Measurements from ENCODE around the gene APBA2. TPM values are rescaled to one million over a fixed set of nuclear protein-coding genes. Genes with fewer than 3 reads are reported as not detected.

Gene APBA2
- polyA plus RNA-seq, 2 of the 4 experiments (the other 2 are of a cell fraction): 11.4 to 12.6 TPM

DNA sequence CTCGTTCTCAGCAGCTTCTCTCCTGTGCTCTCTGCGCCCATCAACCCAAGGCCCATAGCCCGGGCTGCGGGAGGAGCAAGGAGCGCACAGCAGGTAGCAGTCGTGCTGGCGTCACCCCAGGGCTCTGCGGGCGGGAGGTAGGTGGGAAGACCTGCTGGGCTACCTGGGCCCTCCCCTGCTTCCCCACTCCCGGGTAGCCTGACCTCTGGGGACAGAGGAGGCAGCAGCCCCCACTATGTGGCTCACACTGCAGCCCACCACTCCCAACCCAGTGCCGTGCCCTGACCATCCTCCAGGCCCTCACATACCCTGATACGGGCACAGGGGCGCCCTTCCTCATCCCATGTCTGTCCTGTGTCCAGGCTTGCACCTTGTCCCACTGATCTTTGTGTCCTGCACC lies 212.9 kb downstream of the APBA2 start:
- CTCF ChIA-PET: no interaction called here
- H3K4me1 ChIP-seq: no peaks in the 10 kb centered on the region
- FAIRE-seq (no peak), DNase-seq (ENCODE audit: low read depth in 1 of 2, low spot score in 1 of 2) (no peak), ATAC-seq (no peak)
- no peak overlapping the region for H3K27ac ChIP-seq
- H3K9me3 ChIP-seq: no peaks in the 10 kb centered on the region
- POLR2A ChIA-PET: no interaction called here
- TF ChIP-seq ZNF302 (CRISPR knock-in tag; IDR thresholded peaks at IDR 0.05) (no peak), CTCF (IDR thresholded peaks at IDR 0.05) (no peak), RAD21 (conservative IDR thresholded peaks at IDR 0.05 in 1 of 2, IDR thresholded peaks at IDR 0.05 in 1 of 2) (no peak), KDM5A (IDR thresholded peaks at IDR 0.05) (no peak), HDAC2 (IDR thresholded peaks at IDR 0.05) (no peak), POLR2A (IDR thresholded peaks at IDR 0.05; ENCODE audit: low read length) (no peak), RARB (CRISPR knock-in tag; IDR thresholded peaks at IDR 0.05) (no peak)
- TF ChIP-seq, protein P1, sequence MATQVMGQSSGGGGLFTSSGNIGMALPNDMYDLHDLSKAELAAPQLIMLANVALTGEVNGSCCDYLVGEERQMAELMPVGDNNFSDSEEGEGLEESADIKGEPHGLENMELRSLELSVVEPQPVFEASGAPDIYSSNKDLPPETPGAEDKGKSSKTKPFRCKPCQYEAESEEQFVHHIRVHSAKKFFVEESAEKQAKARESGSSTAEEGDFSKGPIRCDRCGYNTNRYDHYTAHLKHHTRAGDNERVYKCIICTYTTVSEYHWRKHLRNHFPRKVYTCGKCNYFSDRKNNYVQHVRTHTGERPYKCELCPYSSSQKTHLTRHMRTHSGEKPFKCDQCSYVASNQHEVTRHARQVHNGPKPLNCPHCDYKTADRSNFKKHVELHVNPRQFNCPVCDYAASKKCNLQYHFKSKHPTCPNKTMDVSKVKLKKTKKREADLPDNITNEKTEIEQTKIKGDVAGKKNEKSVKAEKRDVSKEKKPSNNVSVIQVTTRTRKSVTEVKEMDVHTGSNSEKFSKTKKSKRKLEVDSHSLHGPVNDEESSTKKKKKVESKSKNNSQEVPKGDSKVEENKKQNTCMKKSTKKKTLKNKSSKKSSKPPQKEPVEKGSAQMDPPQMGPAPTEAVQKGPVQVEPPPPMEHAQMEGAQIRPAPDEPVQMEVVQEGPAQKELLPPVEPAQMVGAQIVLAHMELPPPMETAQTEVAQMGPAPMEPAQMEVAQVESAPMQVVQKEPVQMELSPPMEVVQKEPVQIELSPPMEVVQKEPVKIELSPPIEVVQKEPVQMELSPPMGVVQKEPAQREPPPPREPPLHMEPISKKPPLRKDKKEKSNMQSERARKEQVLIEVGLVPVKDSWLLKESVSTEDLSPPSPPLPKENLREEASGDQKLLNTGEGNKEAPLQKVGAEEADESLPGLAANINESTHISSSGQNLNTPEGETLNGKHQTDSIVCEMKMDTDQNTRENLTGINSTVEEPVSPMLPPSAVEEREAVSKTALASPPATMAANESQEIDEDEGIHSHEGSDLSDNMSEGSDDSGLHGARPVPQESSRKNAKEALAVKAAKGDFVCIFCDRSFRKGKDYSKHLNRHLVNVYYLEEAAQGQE (IDR thresholded peaks at IDR 0.05): no peak
- H3K4me2 ChIP-seq: no peak overlapping the region
- 78% methylated on average over 12 of the region's 13 CpGs for WGBS (ENCODE audit: missing lambda C conversion rate)
- H3K4me3 ChIP-seq: no peak overlapping the region

DNA sequence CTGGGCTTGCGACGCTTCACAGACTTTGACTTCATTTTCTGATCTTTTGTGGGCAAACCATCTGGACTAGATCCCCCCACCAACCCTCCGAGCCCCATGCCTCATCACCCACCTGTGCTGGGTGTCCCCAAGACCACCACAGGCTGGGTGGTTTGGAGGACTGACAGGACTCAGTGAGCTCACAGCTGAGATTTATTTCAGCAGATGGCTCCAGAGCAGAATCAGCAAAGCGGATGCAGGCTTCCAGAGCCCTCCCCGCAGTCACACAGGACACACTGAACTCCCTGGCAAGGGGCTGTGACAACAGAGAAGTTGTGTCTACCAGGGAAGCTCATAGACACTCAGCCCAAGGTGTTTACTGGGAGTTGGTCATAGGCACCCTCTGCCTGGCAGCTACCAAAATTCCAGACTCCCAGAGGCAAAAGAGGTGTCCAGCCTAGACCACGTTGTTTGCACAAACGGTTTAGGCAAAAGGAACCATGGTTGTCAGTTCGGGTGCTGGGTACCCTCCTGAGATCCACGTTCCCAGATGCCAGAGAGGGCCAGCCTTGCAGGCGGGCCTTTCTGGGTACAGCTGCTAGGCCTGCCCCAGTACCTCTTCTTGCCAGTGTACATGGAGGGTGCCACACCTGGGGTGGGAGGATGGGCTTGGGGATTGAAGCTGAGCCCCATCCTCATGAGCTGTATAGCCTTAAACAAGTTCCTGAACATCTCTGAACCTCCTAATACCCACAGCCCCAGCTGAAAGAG lies 213.5 kb downstream of the APBA2 start:
- H3K27ac ChIP-seq: no peak overlapping the region
- WGBS (ENCODE audit: missing lambda C conversion rate): 80% methylated on average over 8 of the region's 10 CpGs
- no peak for TF ChIP-seq HEYL (CRISPR knock-in tag; IDR thresholded peaks at IDR 0.05)
- CTCF ChIA-PET: interaction anchor here (0.6 to 2.0 kb wide), 8 partner anchors 9 to 976 kb away, joined by 3 to 11 read pairs (median 3); no protein-coding TSS in a partner anchor
- POLR2A ChIA-PET: no interaction called here
- no peak for ATAC-seq
- FAIRE-seq: no peak
- no peak overlapping the region for H3K4me2 ChIP-seq
- H3K4me1 ChIP-seq: no peaks in the 10 kb centered on the region
- H3K4me3 ChIP-seq: no peak overlapping the region
- no peak for DNase-seq (ENCODE audit: low read depth in 1 of 2, low spot score in 1 of 2)
- no peaks in the 10 kb centered on the region for H3K9me3 ChIP-seq

DNA sequence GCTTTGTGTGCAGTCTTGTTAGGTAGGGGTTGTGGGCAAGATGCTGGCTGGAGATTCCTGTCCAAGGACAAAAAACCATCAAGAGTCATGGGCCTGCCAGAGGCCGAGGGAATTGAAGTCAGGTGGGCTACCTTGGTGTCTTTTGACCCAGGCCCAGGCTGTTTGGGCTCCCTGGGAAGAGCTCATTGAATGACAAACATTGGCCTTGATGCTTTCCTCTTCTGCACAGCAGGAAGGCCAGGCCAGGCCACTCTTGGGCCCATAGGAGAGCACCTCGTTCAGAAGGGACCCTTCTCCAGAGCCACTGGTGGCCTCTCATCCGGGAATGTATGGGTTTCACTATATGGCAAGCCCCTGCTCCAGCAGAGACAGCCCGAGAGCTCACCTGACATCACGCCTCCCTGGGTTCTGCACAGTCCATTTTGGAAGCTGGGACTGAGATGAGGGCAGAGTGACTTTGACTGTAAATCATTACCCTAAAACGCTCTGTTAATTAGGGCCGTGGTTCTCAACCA lies 214.8 kb downstream of the APBA2 start:
- FAIRE-seq: no peak
- 62% methylated on average over 7 of the region's 7 CpGs for WGBS (ENCODE audit: missing lambda C conversion rate)
- Histone ChIP-seq H3K4me2 (no peak overlapping the region), H3K4me1 (no peaks in the 10 kb centered on the region), H3K9me3 (no peaks in the 10 kb centered on the region), H3K27ac (no peak overlapping the region), H3K4me3 (no peak overlapping the region)
- ATAC-seq: no peak
- ChIA-PET POLR2A (interaction anchor here (0.6 kb wide), 1 partner anchor 219 kb away, joined by 5 read pairs; no protein-coding TSS in a partner anchor), CTCF (interaction anchor here (0.8 to 2.0 kb wide), 12 partner anchors 8 to 975 kb away, joined by 3 to 11 read pairs (median 3); no protein-coding TSS in a partner anchor)
- no peak for DNase-seq (ENCODE audit: low read depth in 1 of 2, low spot score in 1 of 2)
- no peak for TF ChIP-seq ATOH8 (CRISPR knock-in tag; IDR thresholded peaks at IDR 0.05; ENCODE audit: low read depth)
- no peak for TF ChIP-seq USF2 (IDR thresholded peaks at IDR 0.05)
- no peak for TF ChIP-seq POLR2AphosphoS2 (conservative IDR thresholded peaks at IDR 0.05; ENCODE audit: low read length)
- no peak for TF ChIP-seq FOXS1 (CRISPR knock-in tag; IDR thresholded peaks at IDR 0.05)
- no peak for TF ChIP-seq KDM5A (IDR thresholded peaks at IDR 0.05)
- TF ChIP-seq MYC (IDR thresholded peaks at IDR 0.05; ENCODE audit: borderline replicate concordance, low read length): no peak
- no peak for TF ChIP-seq BHLHE40 (IDR thresholded peaks at IDR 0.05; ENCODE audit: low read depth, low read length)
- TF ChIP-seq RARB (CRISPR knock-in tag; IDR thresholded peaks at IDR 0.05): no peak
- no peak for TF ChIP-seq HMGXB4 (CRISPR knock-in tag; IDR thresholded peaks at IDR 0.05; ENCODE audit: borderline replicate concordance)
- no peak for TF ChIP-seq ZC3H11A (IDR thresholded peaks at IDR 0.05)
- no peak for TF ChIP-seq ZFP36 (IDR thresholded peaks at IDR 0.05; ENCODE audit: borderline replicate concordance, partially characterized antibody)
- no peak for TF ChIP-seq KDM1A (IDR thresholded peaks at IDR 0.05; ENCODE audit: low read depth)
- TF ChIP-seq NFE2L2 (conservative IDR thresholded peaks at IDR 0.05; ENCODE audit: low read length): no peak
- TF ChIP-seq JUNB (IDR thresholded peaks at IDR 0.05): no peak
- no peak for TF ChIP-seq HOXA7 (CRISPR knock-in tag; IDR thresholded peaks at IDR 0.05)
- no peak for TF ChIP-seq CBX2 (IDR thresholded peaks at IDR 0.05; ENCODE audit: borderline replicate concordance, low read depth)
- TF ChIP-seq, protein P2, sequence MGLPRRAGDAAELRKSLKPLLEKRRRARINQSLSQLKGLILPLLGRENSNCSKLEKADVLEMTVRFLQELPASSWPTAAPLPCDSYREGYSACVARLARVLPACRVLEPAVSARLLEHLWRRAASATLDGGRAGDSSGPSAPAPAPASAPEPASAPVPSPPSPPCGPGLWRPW (IDR thresholded peaks at IDR 0.05): no peak
